C1 segment of cervical spinal cord (tissue), 14 donors: ENCODE results near the gene NYAP2.

ENCODE experiments used
- DNase-seq, 14 donors: peaks; one replicate each; lab custom pipeline; 2025; lab: John Stamatoyannopoulos, UW

Gene NYAP2

DNA sequence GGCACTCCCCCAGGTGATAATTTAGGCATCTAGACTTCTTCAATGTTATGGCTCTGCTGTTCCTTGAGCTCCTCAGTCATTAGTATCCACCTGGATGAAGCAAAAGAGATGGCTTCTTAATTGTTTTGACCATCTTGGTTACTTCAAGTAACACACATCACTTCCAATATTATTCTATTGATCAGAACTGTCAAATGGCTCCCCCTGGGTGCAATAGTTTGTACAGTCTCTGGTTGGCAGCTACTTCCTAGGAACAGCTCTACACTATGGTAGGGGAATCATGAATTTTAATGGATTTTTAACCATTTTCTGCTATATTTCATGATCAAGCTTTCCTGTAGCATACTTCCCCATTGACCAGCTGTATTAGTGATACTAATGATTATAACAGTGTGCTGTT, 157.0 kb downstream of the NYAP2 start:
- DNase-seq, result no peak

DNA sequence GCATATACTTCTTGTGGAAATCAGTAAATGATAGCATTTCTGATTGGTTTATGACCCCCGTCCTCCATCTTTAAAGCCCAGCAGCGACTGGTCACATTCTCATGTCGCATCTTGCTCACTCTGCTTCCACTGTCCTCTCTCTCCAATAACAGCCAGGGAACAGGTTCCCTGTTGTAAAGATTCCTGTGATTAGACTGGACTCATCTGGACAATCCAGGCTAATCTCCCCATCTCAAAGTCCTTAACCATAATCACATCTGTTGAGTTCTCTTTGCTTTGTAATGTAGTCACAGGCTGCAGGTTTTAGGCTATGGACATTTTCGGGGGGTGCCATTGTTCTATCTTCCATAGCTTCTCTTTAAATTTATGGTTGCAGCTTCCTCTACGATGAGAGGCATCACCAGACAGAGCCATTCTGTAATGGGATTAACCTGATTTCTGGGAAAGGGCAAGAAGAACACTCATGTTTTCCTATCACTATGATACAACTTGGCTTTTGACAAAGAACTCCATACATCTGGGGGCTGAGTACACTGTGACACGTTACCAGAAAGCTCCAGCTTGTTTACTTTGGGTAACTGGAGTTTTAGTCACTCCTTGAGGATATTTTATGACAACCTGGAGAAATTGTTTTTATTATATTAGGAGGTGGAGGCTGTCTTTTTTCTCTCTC, 159.0 kb downstream of the NYAP2 start:
- no peak for DNase-seq

DNA sequence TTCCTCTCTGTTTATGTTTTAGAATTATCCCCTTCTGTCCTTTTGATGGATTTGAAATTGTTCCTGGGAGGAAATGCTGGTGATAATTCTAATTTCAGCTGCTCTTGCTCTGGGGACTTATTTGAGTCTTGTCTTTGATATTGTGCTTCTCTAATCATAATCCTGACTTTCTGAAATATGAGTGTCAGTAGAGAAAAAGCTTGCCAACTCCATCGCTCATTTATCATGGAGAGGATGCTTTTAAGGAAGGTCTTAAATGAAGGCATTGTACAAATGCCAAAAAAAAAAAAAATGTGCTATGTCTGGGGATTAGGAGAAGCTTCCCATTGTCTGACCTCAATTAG, 159.5 kb downstream of the NYAP2 start:
- DNase-seq, result no peak

DNA sequence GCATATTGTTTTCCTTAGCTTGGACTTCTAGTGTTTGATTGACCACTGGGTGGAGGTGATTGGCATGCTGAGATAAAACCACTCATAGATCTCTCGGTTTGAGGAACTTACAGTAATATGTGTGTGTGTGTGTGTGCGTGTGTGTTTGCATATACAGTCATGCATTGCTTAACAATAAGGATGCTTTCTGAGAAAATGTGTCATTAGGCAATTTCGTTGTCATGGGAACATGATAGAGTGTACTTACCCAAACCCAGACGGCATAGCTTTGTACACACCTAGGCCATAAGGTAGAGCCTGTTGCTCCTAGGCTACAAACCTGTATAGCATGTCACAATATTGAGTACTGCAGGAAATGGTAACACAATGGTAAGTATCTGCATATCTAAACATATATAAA, 167.3 kb downstream of the NYAP2 start:
- DNase-seq, result no peak

DNA sequence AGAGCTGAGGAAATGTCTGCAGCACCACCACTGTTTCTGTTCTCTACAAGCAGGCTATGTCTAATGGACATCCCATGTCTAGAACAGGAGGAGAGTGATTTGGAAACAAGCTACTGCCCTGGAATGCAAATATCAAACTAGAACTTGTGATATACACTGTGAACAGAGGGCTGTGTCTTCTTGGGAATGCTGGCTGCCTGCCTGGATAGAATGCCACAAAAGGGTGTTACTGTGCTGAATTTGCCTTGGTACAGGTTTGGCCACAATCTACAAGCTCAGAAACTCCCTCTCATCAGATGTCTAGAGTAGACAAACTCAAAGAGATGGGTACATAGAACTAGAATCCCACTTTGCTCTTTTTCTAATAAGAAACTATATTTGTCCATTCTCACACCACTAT, 170.5 kb downstream of the NYAP2 start:
- DNase-seq, result no peak

DNA sequence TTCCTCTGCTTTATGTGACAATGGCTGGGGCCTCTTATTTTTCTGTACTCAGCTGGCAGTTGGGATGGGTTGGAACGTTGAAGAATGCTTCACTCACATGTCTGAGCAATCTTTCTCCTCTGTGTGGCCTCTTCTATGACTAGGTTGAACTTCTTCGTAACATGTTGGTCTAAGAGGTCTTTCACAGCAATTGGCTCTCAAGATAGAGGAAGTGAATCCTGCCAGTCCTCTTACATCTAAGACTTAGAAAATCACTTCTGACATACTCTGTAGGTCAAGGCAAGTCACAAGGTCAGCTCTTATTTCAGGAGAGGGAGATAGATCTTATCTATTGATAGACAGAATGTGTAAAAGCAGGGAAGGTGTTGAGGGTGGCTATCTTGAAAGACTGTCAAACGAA, 174.1 kb downstream of the NYAP2 start:
- no peak for DNase-seq

DNA sequence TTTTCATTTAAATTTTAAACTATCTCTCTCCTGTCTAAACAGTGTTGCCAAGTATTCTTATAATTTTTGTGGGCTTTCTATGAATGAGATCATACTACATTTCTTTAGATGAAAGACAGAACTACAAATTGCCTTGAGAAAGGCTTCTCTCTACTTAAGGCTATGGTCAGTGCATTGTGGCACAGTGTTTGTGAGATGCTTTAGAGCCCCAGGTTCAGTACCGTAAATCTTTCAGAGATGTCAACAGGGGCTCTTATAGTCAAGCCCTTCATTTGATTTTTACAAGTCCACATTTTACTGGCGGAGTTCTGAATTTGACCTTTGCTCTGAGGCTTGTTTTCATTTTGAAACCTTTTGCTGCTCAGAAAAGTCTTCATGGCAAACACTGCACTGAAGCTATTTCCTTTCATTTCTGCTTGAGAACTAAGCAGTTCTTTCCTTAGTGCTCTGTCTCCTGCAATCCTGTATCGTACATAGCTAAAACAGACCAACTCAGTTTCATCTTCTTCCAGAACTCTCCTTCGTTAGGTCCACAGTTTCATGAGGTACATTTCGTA, 175.2 kb downstream of the NYAP2 start:
- DNase-seq, result no peak

DNA sequence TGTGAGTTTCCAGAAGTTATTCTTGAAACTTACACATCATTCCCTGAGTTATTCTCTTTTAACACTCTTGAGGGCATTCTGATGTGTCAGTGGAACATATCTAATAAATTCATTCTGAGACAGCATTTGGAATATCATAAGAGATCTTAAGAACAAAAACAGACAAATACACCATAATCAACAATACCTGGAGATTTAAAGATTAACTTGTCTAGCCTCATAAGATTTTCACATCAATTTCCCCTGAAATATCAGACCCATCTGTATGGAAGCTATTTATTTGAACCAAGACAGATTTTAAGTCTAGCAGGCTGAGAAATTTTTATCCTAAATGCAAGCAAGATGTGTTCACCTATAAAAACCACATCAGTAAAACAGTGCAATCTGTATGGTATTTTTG, 181.6 kb downstream of the NYAP2 start:
- DNase-seq, result no peak

DNA sequence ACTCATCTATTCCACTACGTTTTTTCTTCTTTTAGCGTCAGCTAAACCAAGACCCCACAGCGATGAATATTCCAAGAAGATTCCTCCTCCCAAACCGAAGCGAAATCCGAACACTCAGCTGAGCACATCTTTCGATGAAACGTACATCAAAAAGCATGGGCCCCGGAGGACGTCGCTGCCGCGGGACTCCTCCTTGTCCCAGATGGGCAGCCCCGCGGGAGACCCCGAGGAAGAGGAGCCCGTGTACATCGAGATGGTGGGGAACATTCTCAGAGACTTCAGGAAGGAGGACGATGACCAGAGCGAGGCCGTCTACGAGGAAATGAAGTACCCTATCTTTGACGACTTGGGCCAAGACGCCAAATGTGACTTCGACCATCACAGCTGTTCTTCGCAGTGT, 182.4 kb downstream of the NYAP2 start:
- no peak for DNase-seq

DNA sequence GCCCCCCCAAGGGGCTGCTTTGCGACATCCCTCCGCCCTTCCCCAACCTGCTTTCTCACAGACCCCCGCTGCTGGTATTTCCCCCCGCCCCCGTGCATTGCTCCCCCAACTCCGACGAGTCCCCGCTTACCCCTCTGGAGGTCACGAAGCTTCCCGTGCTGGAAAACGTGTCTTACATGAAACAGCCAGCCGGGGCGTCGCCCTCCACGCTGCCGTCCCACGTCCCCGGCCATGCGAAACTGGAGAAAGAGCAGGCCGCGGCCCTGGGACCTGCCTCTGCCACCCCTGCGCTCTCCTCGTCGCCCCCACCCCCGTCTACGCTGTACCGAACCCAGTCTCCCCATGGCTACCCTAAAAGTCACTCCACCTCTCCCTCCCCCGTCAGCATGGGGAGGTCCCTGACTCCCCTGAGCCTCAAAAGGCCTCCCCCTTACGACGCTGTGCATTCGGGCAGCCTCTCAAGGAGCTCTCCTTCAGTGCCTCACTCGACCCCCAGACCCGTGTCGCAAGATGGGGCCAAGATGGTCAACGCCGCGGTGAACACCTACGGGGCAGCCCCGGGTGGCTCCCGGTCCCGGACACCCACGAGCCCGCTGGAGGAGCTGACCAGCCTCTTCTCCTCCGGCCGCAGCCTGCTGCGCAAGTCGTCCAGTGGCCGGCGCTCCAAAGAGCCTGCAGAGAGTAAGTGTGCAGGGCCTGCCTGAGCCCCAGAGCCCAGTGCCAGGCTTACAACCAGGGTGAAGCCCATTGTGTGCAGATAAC, 183.0 kb downstream of the NYAP2 start:
- no peak for DNase-seq

DNA sequence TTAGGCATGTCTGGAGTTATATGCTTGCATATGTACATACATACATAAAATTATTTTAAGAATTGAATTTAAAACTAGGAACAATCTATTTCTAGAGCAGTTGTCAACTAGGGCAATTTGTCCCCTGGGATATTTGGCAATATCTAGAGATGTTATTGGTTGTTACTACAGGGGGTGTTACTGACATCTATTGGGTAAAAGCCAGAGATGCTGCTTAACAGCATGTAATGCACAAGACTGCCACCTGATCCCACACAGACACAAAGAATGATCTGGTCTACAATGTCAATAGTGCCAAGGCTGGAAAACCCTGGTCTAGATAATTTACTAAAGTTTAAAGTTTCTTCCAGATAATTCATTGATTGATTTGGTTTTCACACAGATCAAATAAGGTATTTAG, 185.3 kb downstream of the NYAP2 start:
- no peak for DNase-seq

DNA sequence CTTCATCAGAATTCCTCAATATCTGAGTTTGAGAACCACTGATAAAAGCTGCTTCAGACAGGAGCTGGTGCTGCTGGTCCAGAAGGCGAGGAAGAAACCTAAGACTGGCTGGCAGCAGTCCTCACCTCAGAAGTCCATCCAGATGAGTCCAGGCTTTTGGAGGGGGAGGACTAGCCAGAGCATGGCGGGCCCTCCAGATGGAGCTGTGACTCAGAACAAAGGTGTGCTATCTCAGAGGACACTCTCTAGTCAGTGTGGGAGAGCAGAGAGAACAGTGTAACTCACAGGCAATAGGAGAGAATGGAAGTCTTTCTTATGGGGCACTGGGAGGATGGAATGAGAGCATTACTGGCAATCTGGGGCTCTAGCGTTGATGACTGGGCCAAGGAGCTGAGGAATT, 191.4 kb downstream of the NYAP2 start:
- DNase-seq, result no peak

DNA sequence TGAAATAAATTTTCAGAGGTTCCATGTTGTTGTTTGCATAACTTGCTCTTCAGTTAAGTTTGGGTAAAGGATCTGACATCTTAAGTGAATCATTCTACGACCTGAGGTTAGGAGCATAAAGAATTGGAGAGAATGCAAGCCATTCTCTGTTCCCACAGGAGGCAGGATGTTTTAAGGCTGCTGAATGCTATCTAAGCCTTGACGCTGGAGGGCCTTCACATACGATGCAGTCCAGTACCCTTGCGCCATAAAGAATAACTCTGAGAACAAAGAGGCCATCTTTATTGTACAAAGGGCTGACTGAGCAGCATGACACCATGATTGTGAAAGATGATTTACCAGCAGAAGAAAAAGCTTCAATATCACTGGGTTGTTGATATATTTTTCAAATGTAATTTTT, 198.4 kb downstream of the NYAP2 start:
- DNase-seq, result no peak

DNA sequence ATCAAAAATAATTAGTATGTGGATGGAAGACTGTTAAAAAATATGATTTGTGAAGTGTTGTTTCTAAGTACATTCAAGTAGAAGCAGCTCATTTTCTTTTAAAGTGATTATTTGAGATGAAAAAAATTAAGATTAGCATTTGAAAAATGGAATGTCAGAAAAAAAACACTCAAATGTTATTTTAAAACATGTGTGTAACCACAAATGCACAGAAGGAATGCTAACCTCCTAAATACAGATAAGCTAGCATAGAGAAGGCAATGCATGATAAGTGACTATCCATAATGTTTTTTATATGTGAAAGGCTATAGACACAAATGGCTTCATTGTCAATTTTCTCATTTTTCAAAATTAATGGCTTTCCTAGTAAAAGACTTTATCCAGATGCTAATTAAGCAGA, 198.9 kb downstream of the NYAP2 start:
- no peak for DNase-seq

DNA sequence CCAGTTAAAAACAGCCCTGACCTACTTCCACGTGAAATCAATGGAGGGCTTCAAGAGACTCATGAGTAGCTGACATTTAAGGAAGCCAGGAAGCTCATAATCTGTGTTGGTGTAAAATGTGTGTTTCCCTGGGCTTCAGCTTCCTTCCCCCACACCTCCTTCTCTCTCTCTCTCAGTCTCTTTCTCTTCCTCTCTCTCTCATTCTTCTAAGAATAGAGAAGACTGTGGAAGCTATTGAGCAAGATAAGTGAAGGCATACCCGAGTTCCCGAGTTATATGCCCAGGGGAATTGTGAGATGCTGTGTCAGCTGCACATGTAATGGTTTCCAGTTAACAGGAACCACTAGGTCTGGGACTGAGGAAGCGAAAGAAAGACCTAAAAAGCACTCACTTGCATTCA, 199.4 kb downstream of the NYAP2 start:
- no peak for DNase-seq

DNA sequence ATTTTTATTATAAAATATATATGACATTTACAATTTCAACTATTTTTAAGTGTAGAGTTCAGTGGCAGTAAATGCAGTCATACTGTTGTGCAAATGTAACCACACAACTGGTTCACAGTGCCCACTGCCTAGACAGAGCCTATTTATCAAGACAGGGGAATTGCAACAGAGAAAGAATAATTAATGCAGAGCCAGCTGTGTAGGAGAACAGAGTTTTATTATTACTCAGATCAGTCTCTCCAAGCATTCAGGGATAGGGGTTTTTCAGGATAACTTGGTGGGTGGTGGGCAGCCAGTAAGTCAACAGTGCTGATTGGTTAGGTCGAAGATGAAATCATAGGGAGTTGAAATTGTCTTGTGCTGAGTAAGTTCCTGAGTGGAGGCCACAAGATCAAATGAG, 200.3 kb downstream of the NYAP2 start:
- DNase-seq, result no peak

DNA sequence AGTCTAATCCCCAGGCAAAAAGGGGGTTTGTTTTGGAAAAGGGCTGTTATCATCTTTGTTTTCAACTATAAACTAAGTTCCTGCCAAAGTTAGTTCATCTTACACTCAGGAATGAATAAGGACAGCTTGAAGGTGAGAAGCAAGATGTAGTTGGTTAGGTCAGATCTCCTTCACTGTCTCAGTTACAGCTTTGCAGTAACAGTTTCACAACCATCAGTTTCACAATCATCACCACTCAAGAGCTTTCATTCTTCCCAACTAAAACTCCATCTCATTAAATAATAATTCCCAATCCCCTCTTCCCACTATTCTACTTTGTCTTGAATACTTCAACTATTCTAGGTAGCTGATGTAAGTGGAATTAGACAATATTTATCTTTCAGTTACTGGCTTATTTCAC, 200.9 kb downstream of the NYAP2 start:
- no peak for DNase-seq

DNA sequence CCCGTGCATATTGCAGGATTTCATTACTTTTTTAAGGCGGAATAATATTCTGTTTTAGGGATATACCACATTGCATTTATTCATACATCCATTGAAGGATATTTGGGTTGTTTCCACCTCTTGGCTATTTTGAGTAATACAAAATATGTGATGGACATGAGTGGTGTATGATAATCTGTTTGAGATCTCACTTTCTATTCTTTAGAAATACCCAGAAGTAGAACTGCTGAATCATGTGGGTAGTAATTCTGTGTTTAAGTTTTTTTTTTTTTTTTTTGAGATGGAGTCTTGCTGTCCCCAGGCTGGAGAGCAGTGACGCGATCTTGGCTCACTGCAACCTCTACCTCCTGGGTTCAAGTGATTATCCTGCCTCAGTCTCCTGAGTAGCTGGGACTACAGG, 201.4 kb downstream of the NYAP2 start:
- DNase-seq, result no peak

DNA sequence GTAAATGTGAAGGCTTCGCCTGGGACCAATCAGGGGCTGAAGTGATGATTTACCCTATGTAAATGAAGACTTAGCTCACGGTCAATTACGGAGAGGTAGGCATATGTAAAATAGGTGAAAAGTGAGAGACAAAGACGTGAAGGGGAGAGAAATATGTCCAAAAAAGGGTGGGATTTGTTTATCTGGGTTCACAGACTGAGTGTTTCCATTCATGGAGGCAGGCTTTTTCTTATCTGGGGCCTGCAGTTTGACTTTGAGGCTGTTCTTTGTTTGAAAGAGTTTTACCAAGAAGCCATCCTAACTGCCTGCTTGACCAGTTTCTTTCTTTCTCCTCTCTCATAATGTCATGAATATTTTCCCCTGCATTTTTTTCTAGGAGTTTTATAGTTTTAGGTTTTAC, 202.7 kb downstream of the NYAP2 start:
- no peak for DNase-seq

DNA sequence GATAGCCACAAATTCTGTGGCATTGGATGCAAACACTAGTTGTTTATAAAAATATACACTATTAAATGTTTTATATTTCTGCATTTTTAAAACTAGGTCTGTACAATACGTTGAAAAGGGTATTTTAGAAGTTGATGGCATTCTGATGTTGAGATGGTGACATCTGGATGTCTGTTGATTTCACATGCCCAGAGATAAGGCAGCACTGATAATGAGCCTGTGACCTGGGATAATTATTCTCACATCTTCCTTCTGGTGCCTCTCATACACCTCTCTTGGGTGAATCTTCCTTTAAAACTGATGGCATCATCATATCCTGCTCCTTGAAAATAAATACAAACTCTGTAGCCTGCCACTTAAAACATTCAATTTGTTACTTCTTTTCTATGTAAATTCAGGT, 208.6 kb downstream of the NYAP2 start:
- DNase-seq, result no peak

DNA sequence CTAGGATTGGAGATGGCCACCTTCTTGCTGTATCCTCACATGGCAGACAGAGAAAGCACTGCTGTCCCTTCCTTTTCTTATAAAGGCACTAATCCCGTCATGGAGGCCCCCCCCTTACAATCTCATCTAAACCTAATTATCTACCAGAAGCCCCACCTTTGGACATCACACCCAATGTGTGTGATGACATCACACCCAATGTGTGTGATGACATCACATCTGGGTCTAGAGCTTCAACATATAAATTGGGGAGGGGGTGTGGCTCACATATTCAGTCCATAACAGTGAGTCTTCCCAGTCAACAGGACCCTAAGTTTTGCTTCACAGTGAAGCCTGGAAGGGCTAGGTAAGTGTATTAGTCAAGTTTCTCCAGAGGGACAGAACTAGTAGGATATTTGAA, 213.1 kb downstream of the NYAP2 start:
- DNase-seq, result no peak

DNA sequence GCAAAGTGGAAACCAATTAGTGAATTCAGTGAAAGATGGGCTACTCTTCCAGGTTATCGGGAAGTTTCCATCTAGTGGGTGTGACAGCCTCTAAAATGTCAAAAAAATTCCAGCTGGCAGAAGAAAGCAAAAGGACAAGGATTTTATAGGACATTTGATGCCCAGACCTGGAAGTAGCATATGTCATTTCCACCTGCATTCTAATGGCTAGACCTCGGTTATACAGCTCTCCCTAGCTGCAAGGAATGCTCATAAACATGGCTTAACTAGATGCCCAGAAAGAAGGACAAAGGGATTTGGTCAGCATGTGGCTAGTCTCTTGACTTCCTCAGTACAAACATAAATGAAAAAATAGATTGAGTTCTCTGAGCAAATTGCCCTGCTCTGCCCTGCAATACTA, 215.4 kb downstream of the NYAP2 start:
- no peak for DNase-seq

DNA sequence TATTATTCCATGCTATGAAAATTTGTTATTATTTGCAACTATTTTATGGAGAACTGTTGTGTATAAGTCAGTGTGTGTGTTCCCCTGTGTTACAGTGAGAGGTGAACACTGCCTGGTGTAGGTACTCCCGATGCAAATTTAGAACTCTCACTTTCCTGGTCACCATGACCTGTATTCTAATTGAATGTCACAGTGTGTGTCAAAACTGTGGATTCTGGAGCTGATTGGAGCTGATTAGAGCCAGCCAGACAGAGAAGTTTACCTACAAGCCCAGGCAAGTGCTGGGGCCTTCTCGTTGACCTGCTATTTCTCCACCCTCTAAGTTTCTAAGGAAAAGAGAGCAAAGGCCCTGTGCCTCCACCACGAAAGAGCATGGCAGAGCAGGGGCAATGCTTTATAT, 216.0 kb downstream of the NYAP2 start:
- DNase-seq, result no peak

DNA sequence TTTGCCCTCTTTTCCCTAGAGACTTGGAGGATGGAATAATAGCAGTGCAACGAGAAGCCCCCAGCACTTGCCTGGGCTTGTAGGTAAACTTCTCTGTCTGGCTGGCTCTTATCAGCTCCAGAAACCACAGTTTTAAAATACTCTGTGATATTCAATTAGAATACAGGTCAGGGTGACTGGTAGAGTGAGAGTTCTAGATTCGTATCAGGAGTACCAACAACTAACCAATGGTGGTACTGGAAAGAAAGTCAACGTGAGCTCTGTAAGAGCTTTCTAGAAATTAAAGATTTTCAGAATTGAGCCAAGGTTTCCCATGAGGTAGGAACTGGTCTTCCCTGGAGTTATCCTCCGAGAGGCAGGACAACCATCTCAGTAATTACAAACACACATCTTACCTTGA, 216.9 kb downstream of the NYAP2 start:
- DNase-seq, result no peak
